Vagina (tissue), 2 donors: ENCODE measurements around the gene BCS1L.

Experiments
- POLR2A ChIP-seq, 2 donors: fragments of 450-650 bp; IDR thresholded peaks; one replicate each; pipeline ENCODE4 v1.6.1; 2017; ENCODE audit warnings: antibody characterized with exemption in 2 of 2, mild to moderate bottlenecking in 2 of 2, moderate library complexity in 2 of 2
- POLR2AphosphoS5 ChIP-seq, 2 donors: sonication (generic); formaldehyde crosslinking; IDR thresholded peaks; one replicate each; pipeline ENCODE4 v1.9.0; 2017; ENCODE audit warnings: antibody characterized with exemption in 2 of 2, mild to moderate bottlenecking in 2 of 2, low read depth in 1 of 2; ENCODE audit not compliant: insufficient read depth in 1 of 2
- TF ChIP-seq, protein P1 (sequence below), 3 experiments: fragments of 450-650 bp in 2 of 3; fragments of 200-600 bp in 1 of 3; sonication (generic) in 1 of 3; IDR thresholded peaks; one replicate each; pipeline ENCODE4 v1.5.1; 2017 to 2019; ENCODE audit warnings: antibody characterized with exemption in 3 of 3, mild to moderate bottlenecking in 2 of 3, moderate library complexity in 2 of 3

DNA sequence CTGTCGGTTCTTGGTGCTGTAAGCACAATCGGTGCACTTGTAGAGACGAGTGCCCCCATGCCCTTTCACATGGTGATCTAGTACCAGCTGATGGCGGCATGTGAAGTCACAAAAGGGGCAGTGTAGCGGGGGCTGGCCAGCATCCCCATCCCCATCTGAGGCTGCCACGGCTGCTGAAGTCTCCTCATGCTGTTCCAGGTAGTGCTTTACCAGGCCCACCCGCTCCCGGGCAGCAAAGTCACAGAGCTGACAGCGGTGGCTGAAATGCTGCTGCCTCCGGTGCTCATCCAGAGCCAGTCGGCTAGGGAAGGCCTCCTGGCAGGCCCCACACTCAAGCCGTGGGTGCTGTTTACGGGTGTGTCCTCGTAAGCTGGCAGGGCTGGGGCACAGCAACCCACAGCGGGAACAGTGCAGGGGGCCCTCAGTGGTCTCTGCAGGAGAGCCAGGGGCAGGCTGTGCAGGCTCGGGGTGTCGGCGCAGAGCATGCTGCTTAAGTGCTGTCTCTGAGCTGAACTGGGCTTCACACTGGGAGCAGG, 17.3 kb upstream of the BCS1L start:
- TF ChIP-seq POLR2A (IDR thresholded peaks at IDR 0.05) = no peak
- TF ChIP-seq, protein P1, sequence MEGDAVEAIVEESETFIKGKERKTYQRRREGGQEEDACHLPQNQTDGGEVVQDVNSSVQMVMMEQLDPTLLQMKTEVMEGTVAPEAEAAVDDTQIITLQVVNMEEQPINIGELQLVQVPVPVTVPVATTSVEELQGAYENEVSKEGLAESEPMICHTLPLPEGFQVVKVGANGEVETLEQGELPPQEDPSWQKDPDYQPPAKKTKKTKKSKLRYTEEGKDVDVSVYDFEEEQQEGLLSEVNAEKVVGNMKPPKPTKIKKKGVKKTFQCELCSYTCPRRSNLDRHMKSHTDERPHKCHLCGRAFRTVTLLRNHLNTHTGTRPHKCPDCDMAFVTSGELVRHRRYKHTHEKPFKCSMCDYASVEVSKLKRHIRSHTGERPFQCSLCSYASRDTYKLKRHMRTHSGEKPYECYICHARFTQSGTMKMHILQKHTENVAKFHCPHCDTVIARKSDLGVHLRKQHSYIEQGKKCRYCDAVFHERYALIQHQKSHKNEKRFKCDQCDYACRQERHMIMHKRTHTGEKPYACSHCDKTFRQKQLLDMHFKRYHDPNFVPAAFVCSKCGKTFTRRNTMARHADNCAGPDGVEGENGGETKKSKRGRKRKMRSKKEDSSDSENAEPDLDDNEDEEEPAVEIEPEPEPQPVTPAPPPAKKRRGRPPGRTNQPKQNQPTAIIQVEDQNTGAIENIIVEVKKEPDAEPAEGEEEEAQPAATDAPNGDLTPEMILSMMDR (IDR thresholded peaks at IDR 0.05) = no peak
- TF ChIP-seq POLR2AphosphoS5 (IDR thresholded peaks at IDR 0.05; ENCODE audit: insufficient read depth in 1 of 2, low read depth in 1 of 2) = no peak
